NCI-H146 treated with DMSO at 0.1 percent for 48 hours (cell line): ENCODE data around the gene RPL23.
"Not testable (repeated sequence)": the region's sequence is repeated elsewhere in the genome, so short reads cannot be mapped to it uniquely, and the experiment has no call there.

Experiments used
- DNase-seq: peaks from one replicate; lab custom pipeline; 2025; ENCODE audit not compliant: unreplicated experiment; lab: John Stamatoyannopoulos, UW

RPL23 gene

GRCh38 chr17:38868817-38869525 lies 15.4 kb upstream of the RPL23 start:
- DNase-seq, result peak; percentile 80

DNA sequence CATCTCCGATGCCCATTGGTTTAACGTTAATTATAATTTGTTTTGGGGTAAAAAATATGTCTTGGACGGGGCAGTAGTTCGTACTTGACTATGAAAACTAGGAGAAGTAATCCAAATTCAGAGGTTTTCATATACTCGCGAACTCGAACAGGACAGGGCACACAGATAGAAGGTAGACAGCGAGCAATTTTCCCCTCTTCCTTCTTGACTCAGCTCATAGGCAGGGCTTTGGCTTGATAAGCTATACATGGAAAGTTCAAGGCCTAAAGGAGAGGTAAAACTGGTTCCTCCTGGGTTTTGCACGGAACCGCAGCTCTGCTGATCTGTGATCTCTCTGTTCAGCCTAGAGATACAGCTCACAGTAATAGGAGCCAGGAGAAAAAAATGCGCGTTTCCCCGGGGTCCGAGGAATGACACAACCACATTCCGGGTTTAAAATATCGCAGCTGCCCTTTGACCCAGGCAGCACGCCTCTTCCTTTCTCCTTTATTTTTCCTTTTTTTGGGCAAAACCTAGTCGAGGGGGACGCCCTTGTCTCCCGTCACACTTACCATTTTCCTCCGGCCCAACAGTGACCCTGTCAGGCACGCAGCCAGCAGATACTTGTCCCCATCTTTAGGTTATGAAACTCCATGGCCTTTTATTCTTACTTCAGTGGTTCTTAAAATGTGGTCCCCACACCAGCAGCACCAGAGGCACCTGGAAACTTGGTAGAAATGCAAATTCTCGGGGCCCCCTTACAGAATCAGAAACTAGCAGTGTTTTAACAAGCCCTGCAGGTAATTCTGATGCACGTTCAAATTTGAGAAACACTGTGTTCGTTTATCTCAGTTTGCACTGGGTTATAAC lies 14.7 kb upstream of the RPL23 start:
- DNase-seq, result peak; percentile 81

DNA sequence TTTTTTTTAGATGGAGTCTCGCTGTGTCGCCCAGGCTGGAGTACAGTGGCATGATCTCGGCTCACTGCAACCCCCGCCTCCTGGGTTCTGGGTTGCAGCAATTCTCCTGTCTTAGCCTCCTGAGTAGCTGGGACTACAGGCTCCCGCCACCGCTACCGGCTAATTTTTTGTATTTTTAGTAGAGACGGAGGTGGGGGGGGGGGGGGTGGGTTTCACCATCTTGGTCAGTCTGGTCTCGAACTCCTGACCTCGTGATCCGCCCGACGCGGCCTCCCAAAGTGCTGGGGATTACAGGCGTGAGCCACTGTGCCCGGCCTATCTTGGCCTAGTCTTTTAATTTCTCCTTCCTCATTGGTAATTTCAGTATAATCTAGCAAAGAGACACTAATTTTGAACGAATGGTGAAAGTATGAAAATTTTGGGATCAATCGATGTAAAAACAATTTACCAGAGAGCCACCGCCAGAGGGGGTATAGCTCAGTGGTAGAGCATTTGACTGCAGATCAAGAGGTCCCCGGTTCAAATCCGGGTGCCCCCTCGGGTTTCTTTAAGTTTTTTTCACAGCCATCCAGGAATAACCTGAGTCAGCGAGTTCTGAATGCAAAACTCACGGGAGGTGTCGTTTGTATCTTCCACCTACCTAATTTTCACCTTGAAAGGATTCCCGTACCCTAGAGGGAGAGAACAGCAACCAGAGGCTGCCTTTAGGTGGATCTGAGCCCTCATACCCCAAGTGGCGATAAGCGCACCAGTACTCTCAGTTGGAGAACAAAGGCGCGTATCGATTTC lies 13.9 kb upstream of the RPL23 start:
- peak; percentile 81 for DNase-seq

GRCh38 chr17:38864636-38865398 lies 11.3 kb upstream of the RPL23 start:
- DNase-seq, result peak; percentile 47

DNA sequence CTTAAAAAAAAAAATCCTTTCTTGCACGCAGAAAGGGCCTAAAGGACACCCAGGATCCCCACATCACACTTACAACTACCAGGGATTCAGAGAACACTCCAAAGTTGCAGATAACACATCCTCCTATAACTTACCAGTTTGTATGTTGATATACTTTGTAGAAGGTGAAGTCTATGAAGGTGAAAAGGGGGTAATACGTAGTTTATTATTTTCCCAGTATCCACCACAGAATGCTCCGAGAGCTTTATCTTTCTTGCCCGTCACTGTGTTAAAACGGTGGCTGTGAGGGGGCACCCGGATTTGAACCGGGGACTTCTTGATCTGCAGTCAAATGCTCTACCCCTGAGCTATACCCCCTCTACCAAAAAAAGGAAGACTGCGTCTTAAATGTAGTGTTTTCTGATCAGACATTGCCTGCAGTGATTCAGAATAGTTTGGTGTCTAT lies 7.9 kb upstream of the RPL23 start:
- peak; percentile 34 for DNase-seq

GRCh38 chr17:38857271-38857670 lies 3.8 kb upstream of the RPL23 start:
- no peak for DNase-seq

- not testable (repeated sequence) for DNase-seq
Measured at GRCh38 chr17:38855101-38855714, 1.7 kb upstream of the RPL23 start.

GRCh38 chr17:38852771-38853291 lies 690 bp downstream of the RPL23 start:
- no peak for DNase-seq

GRCh38 chr17:38851434-38851833 lies 2.1 kb downstream of the RPL23 start:
- DNase-seq, result no peak

GRCh38 chr17:38850374-38850773 lies 3.1 kb downstream of the RPL23 start:
- no peak for DNase-seq

DNA sequence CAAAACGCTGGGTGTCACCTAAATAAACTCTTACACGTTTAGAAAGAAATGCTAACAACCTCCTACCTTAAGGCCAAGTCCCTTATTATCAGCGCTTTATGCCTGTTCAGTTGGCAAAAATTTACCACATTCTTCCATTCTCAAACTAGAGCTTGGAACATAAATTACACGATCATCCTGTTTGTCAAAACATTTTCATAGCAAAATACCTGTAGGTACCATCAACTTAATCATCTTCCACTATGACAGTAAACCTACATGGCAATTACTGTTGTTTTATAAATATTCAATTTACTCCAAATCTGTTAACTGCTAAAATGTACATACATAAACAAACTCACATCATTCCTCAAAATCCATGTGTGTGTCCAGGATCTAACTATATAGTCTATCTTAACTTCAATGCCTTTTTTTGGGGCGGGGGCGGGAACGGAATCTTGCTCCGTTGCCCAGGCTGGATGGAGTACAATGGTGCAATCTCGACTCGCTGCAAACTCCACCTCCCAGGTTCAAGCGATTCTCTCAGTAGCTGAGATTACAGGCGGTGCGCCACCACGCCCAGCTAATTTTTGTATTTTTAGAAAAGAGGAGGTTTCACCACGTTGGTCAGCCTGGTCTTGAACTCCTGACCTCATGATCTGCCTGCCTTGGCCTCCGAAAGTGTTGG lies 4.4 kb downstream of the RPL23 start:
- no peak for DNase-seq

DNA sequence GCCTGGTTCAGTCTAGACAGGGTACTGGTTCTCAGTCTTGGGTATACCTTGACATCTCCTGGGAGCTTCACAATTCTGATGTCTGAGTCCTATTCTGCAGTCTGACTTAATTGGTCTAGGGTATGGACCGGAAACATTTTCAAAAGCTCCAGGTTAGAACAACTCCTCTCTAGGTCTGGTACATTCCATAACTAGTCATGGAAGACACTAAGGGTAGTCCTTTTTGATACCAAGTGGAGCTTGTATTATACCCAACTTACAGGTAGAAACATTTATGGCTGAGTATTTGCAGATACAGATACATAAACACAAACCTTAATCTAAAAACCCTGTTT lies 5.0 kb downstream of the RPL23 start:
- no peak for DNase-seq

GRCh38 chr17:38844261-38844757 lies 9.2 kb downstream of the RPL23 start:
- no peak for DNase-seq

DNA sequence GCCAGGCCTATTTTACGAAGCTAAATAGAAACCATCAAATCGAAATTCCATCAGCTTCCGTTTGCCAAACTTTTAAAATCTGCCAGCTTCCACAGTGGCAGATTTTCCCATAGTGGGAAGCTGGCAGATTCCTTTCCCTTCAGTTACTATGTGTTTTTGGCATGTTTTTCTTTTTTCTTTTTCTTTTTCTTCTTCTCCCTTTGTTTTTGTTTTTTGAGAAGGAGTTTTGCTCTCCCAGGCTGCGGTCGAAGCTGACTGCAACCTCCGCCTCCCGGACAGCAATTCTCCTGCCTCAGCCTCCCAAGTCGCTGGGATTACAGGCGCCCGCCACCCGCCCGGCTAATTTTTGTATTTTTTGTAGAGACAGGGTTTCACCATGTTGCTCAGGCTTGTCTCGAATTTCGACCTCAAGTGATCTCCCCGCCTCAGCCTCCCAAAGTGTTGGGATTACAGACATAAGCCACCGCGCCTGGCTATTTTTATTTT lies 27.7 kb downstream of the RPL23 start:
- no peak for DNase-seq

DNA sequence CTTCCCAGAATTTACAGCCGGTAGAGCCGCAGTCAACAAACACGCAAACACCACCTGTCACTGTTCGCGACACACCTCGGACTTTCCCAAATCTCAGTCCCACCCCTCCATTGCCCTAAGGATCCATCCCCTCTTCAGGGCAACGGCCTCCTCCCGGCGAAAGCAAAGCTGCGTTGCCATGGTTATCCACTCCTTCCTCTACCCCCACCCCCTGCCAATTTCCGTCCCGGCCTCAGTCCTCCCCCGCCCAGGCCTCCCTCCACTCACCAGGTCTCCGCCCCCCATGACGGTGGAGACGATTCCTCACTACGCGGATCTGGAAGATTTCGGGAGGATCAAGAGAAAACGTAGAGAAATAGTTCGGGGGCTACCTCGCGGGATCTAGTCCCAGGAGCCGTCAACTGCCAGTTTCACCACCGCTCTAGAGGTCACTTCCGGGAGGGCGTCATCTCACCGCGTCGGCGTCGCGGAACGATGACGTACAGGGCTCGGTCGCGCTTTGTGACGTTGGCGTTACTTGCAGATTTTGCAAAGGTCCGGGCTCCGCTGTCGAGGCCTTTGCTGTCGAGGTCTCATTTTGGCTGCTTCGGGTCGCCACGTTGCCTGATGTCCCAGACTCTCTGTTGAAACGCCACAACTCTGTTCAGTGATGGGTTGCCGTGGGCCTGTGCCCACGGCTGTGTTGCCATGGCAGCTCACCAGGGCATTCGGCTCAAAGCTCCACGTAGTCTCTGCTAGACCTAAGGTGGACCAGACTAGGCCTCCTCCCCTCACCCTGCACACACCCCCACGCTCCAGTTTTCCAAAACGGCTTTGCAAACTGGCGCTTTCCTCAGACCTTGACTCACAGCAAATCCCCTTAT lies 28.4 kb downstream of the RPL23 start, which contains the start of gene CWC25:
Gene CWC25 (minus strand): TSS at position 423 of the 863 bp plus-strand sequence. CDS start 138 bp downstream, at position 285.
- DNase-seq, result peak; percentile 84

DNA sequence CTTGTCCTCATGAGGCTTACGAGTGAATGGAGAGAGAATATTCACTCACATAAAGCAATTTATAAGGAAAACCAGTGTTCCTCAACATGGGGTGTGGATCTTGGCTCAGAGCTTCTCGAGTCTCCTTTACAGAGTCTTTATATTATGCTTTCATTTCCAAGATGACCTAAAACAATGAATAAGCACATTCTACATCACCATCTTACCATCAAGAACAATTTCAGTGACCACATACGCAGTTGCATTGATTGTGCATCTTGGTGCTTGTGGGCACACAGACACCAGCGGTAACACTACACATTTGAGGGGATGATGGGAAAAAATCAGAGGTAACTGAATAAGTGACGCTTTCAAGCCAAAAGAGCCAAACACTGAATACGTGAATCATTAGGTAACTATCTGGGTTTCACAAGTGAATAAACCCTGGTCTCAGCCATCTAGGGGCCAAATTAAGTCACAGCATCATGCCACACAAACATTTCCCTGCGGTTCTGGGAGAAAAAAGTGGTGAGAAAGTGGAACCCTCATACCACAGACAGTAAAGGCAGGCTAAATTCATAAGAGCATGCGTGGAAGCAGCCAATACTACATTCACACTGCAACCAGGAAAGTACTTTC lies 37.8 kb downstream of the RPL23 start:
- DNase-seq, result no peak

DNA sequence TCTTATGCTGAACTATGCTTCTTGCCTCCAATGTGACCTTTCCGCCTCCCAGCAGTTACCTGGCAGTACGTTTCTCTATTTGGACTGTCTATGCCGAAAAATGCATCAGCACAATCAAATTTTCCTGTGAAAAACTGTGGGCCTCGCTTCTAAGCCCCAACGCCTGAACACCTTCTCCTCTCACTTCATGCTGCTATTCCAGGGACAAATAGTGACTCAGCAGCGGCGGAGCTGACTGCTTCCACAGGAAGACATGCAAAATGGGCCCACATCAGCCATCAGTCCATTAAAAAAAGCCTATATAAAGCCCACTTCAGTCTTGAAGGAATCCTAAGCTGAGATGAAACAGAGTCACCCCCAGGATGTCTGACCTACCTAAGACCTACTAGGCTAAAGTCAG lies 43.7 kb downstream of the RPL23 start:
- no peak for DNase-seq

- DNase-seq, result peak; percentile 65
Measured at GRCh38 chr17:38800237-38800760, 53.2 kb downstream of the RPL23 start.
